HFFc6 (cell line): ENCODE results near the gene DHX34. TPM values are rescaled to one million over a fixed set of nuclear protein-coding genes. Genes with fewer than 3 reads are reported as not detected.
"Not testable (repeated sequence)": the region's sequence is repeated elsewhere in the genome, so short reads cannot be mapped to it uniquely, and the experiment has no call there.

ENCODE experiments used
- DNase-seq: peaks from one replicate; pipeline ENCODE4 v3.0.0-alpha.2; 2018
- H3K27ac Mint-ChIP-seq: 2 replicates; pipeline ENCODE4 v1.8.0; 2020; ENCODE audit warnings: mild to moderate bottlenecking, mixed read lengths
- H3K27me3 Mint-ChIP-seq: 2 replicates; pipeline ENCODE4 v1.8.0; 2021; ENCODE audit warnings: mild to moderate bottlenecking, moderate library complexity, mixed read lengths; ENCODE audit not compliant: insufficient read depth
- H3K36me3 Mint-ChIP-seq: 2 replicates; pipeline ENCODE4 v1.8.0; 2021; ENCODE audit warnings: low read depth, mixed read lengths
- H3K4me1 Mint-ChIP-seq: 2 replicates; pipeline ENCODE4 v1.8.0; 2020; ENCODE audit warnings: low read depth, mixed read lengths
- H3K4me3 Mint-ChIP-seq: 2 replicates; pipeline ENCODE4 v1.8.0; 2020; ENCODE audit warnings: mild to moderate bottlenecking, moderate library complexity, mixed read lengths
- H3K9me3 Mint-ChIP-seq: 2 replicates; pipeline ENCODE4 v1.8.0; 2020; ENCODE audit warnings: mild to moderate bottlenecking, mixed read lengths
- total RNA-seq, 6 experiments: library from RNA; stranded (reverse); fragmentation: NEBNext Ultra II Directional; extraction: Animal tissue kit (Norgen Biotek cat#: 25700); gene quantifications; 2 replicates in 1 of 6; 3 replicates in 5 of 6; pipeline ENCODE4 v1.2.3, GENCODE V29; 2021
- TF ChIP-seq, protein P1 (sequence below): fragments of 200-600 bp; sonication (generic); IDR thresholded peaks from 2 replicates; pipeline ENCODE4 v1.5.0; 2021; ENCODE audit warnings: antibody characterized with exemption, mild to moderate bottlenecking

The DHX34 gene
- total RNA-seq, 6 experiments from 2014 or later: 11.8 to 14.4 (median 12.6) TPM

DNA sequence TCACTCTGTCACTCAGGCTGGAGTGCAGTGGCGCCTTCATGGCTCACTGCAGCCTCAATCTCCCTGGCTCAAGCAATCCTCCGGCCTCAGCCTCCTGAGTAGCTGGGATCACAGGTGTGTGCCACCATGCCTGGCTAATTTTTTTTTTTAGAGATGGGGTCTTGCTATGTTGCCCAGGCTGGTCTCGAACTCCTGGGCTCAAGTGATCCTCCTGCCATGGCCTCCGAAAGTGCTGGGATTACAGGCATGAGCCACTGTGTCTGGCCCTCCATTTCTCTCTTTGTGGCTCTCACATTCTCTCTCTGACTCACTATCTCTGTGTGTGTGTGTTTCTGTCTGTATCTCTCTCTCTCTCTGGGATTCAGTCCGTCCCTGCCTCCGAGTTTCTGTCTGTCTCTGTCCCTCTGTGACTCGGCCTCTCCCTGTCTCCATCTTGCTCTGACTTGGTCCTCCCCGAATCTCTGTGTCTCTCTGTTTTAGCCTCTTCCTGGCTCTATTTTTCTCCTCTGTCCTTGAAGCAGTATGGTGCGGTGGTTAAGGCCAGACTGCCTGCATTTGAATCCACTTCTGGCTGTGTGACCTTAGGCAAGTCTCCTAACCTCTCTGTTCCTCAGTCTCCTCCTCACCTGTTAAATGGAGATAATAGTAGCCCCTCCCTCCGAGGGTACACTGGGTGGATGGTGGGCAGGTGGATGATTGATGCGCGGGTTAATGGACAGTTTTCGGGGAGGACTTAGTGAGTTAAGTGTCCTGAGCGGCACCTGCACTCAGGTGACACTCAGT is 59.2 kb downstream of the DHX34 start:
- DNase-seq: no peak
- Mint-ChIP-seq H3K9me3 (no peaks in the 10 kb centered on the region), H3K4me1 (no peaks in the 10 kb centered on the region; the same call in 1 of the 2 replicates), H3K4me3 (no peak overlapping the region), H3K27me3 (peaks cover 9% of the 10 kb centered on the region), H3K27ac (no peak overlapping the region), H3K36me3 (peaks cover 27% of the 10 kb centered on the region)
- TF ChIP-seq, protein P1, sequence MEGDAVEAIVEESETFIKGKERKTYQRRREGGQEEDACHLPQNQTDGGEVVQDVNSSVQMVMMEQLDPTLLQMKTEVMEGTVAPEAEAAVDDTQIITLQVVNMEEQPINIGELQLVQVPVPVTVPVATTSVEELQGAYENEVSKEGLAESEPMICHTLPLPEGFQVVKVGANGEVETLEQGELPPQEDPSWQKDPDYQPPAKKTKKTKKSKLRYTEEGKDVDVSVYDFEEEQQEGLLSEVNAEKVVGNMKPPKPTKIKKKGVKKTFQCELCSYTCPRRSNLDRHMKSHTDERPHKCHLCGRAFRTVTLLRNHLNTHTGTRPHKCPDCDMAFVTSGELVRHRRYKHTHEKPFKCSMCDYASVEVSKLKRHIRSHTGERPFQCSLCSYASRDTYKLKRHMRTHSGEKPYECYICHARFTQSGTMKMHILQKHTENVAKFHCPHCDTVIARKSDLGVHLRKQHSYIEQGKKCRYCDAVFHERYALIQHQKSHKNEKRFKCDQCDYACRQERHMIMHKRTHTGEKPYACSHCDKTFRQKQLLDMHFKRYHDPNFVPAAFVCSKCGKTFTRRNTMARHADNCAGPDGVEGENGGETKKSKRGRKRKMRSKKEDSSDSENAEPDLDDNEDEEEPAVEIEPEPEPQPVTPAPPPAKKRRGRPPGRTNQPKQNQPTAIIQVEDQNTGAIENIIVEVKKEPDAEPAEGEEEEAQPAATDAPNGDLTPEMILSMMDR: no peak

DNA sequence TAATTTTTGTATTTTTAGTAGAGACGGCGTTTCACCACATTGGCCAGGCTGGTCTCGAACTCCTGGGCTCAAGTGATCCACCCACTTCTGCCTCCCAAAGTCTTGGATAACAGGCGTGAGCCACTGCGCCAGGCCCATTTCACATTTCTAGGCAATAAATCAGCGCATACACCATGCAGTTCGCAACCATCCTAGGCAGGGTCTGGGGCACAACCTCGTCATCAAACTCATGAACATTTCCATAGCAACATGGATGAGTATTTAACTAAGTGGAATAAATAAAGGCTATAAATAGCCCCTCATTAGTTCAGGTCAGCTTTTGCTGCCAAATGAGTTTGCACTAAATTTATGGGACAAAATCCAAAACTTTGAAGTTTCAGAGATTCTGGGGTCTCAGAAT is 62.0 kb downstream of the DHX34 start:
- TF ChIP-seq, protein P1: no peak
- peaks cover 32% of the 10 kb centered on the region for H3K36me3 Mint-ChIP-seq
- H3K4me1 Mint-ChIP-seq: no peaks in the 10 kb centered on the region; the same call in 1 of the 2 replicates
- no peak overlapping the region for H3K4me3 Mint-ChIP-seq
- H3K27me3 Mint-ChIP-seq: peaks cover 11% of the 10 kb centered on the region
- no peak overlapping the region for H3K27ac Mint-ChIP-seq
- DNase-seq: no peak
- no peaks in the 10 kb centered on the region for H3K9me3 Mint-ChIP-seq

DNA sequence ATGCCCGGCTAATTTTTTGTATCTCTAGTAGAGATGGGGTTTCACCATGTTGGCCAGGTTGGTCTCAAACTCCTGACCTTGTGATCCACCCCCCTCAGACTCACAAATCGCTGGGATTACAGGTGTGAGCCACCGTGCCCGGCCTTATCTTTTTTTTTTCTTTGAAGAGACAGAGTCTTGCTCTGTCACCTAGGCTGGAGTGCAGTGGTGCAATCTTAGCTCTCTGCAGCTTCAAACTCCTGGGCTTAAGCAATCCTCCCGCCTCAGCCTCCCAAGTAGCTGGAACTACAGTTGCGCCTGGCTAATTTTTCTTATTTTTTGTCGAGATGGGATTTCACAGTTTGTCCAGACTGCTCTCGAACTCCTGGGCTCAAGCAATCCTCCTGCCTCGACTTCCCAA is 62.6 kb downstream of the DHX34 start:
- H3K9me3 Mint-ChIP-seq, H3K4me3 Mint-ChIP-seq, H3K4me1 Mint-ChIP-seq, H3K27ac Mint-ChIP-seq, DNase-seq: not testable (repeated sequence)
- H3K36me3 Mint-ChIP-seq: peaks cover 26% of the 10 kb centered on the region
- peaks cover 11% of the 10 kb centered on the region for H3K27me3 Mint-ChIP-seq

DNA sequence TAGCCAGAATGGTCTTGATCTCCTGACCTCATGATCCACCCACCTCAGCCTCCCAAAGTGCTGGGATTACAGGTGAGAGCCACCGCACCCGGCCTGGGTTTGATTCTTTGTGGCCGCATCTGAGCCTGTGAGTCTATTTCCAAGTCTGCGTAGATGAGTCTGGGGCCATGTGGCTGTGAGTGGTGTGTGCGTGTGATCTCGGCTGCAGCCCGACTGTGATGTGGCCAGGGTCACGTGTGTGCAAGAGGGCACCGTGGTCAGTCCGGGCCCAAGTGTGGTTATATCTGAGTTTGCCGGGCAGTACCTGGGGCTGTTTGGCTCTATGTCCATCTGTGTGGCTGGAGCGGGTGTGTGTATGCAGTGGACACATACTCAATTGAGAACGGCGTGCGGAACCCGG is 64.8 kb downstream of the DHX34 start:
- TF ChIP-seq, protein P1: no peak
- H3K4me1 Mint-ChIP-seq: peaks cover 15% of the 10 kb centered on the region
- peaks cover 16% of the 10 kb centered on the region for H3K36me3 Mint-ChIP-seq
- H3K9me3 Mint-ChIP-seq: no peaks in the 10 kb centered on the region
- DNase-seq: no peak
- no peak overlapping the region for H3K4me3 Mint-ChIP-seq
- H3K27ac Mint-ChIP-seq: no peak overlapping the region
- H3K27me3 Mint-ChIP-seq: peaks cover 7% of the 10 kb centered on the region

DNA sequence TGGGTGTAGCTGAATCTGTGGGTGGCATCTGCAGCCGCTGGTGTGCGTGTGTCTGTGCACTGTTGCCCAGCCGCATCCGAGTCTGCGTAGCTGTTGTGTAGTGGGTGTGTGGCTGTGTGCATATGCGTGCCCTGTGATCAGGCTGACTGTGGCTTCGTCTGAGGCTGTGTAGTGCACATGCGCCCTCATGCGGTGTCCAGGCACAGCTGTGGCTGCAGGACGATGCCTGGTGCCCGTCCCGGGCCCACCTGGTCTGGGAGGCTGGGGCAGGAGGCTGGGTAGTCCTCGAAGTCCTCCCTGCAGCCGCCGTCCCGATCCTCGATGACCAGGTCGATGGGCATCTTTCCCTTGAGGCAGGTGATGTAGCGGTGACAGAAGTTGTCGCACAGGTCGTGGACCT is 65.4 kb downstream of the DHX34 start:
- H3K4me3 Mint-ChIP-seq: no peak overlapping the region
- TF ChIP-seq, protein P1: no peak
- DNase-seq: no peak
- peaks cover 12% of the 10 kb centered on the region for H3K36me3 Mint-ChIP-seq
- H3K9me3 Mint-ChIP-seq: no peaks in the 10 kb centered on the region
- no peak overlapping the region for H3K27ac Mint-ChIP-seq
- peaks cover 15% of the 10 kb centered on the region for H3K4me1 Mint-ChIP-seq
- H3K27me3 Mint-ChIP-seq: peaks cover 7% of the 10 kb centered on the region

DNA sequence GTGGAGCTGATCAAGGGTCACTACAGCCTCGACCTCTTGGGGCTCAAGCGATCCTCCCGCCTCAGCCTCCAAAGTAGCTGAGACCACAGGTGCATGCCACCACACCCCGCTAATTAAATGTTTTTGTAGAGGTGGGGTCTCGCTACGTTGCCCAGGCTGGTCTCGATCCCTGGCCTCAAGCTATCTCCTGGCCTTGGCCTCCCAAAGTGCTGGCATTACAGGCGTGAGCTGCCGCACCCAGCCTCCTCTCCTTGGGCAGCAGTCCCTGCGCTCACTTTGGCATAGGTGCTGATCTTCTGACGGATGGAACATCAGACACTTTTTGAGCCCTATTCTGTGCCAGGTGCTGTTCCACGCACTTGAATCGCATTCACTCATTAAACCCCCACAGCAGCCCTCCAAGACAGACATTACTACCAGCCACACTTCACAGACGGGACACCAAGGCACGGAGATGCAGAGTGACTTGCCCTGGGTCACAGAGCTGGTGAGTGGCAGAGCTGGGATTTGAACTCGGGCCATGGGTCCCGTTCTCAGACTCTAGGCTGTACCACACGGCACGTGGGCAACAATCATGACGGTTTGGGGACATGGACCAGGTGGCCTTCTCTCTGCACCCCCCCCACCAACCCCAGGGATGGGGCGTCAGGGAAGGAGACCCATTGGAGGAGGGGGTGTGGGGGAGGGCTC is 67.0 kb downstream of the DHX34 start:
- Mint-ChIP-seq H3K9me3 (no peaks in the 10 kb centered on the region), H3K36me3 (peaks cover 12% of the 10 kb centered on the region), H3K27me3 (peaks cover 13% of the 10 kb centered on the region), H3K27ac (no peak overlapping the region), H3K4me3 (no peak overlapping the region), H3K4me1 (peaks cover 25% of the 10 kb centered on the region)
- no peak for DNase-seq
- TF ChIP-seq, protein P1: no peak
